GM03348 (cell line): ENCODE data around the gene ZDHHC7.
A peak's percentile ranks its signal among the peaks of the same experiment; 100 is the strongest.

Experiments
- DNase-seq: peaks from one replicate; pipeline ENCODE4 v3.0.0; 2012; ENCODE audit warnings: low spot score

ZDHHC7 gene

GRCh38 chr16:85018529-85019236 is 7.3 kb upstream of the ZDHHC7 start:
- DNase-seq: no peak

GRCh38 chr16:85017633-85018032 is 6.3 kb upstream of the ZDHHC7 start:
- DNase-seq: no peak

GRCh38 chr16:85017151-85017550 is 5.8 kb upstream of the ZDHHC7 start:
- DNase-seq: no peak

GRCh38 chr16:85015481-85016187 is 4.3 kb upstream of the ZDHHC7 start:
- DNase-seq: no peak

- no peak for DNase-seq
Measured at GRCh38 chr16:85014311-85014710, 3.0 kb upstream of the ZDHHC7 start.

GRCh38 chr16:85011846-85012284 is 530 bp upstream of the ZDHHC7 start:
- no peak for DNase-seq

- no peak for DNase-seq
Measured at GRCh38 chr16:85010446-85010930, 847 bp downstream of the ZDHHC7 start.

- DNase-seq: no peak
Measured at GRCh38 chr16:85008271-85008670, 3.1 kb downstream of the ZDHHC7 start.

- DNase-seq: no peak
Measured at GRCh38 chr16:85007496-85008214, 3.7 kb downstream of the ZDHHC7 start.

- peak; percentile 65 for DNase-seq
Measured at GRCh38 chr16:85006639-85007038, 4.7 kb downstream of the ZDHHC7 start.

- DNase-seq: peak; percentile 58
Measured at GRCh38 chr16:85005285-85006069, 5.9 kb downstream of the ZDHHC7 start.

- DNase-seq: peak; percentile 91
Measured at GRCh38 chr16:85004587-85005205, 6.6 kb downstream of the ZDHHC7 start.

GRCh38 chr16:85003725-85004586 is 7.4 kb downstream of the ZDHHC7 start:
- DNase-seq: no peak

GRCh38 chr16:85003076-85003475 is 8.3 kb downstream of the ZDHHC7 start:
- no peak for DNase-seq

- DNase-seq: no peak
Measured at GRCh38 chr16:85002608-85003007, 8.7 kb downstream of the ZDHHC7 start.

- DNase-seq: no peak
Measured at GRCh38 chr16:85002099-85002541, 9.2 kb downstream of the ZDHHC7 start.

- no peak for DNase-seq
Measured at GRCh38 chr16:84999857-85000480, 11.4 kb downstream of the ZDHHC7 start.

GRCh38 chr16:84999200-84999599 is 12.1 kb downstream of the ZDHHC7 start:
- DNase-seq: no peak

GRCh38 chr16:84996365-84996764 is 15.0 kb downstream of the ZDHHC7 start:
- DNase-seq: no peak

- DNase-seq: no peak
Measured at GRCh38 chr16:84995663-84996062, 15.7 kb downstream of the ZDHHC7 start.
